ENCODE data around the gene ASTN2. TPM values are rescaled to one million over a fixed set of nuclear protein-coding genes. Genes with fewer than 3 reads are reported as not detected.

ASTN2 gene
- total and polyA plus RNA-seq, 2 donors (not counting 3 experiments of a cell fraction or from before 2014, with no cell fraction given), result 1.0 to 1.9 TPM

DNA sequence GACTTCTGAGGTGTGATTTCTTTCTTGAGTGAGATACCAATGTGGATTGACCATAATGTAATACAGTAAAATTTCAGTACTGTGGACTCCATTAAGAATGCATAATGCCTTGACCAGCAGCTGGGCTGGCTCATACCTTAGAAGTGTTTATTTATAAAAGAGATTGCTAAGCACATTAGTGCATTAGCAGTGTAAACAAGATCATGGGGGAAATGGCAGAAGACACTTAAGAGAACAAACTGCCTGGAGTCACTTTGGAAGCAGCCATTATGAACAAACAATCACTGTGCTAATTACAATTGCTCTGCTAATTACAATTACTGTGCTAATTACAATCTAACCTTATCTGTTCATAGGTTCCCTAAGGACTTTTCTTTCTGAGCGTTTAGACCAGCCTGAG lies 623.5 kb downstream of the ASTN2 start:
- no peak for FAIRE-seq
- ChIA-PET POLR2A (no interaction called here), CTCF (no interaction called here)
- Histone ChIP-seq H3K9ac (replicated peaks; ENCODE audit: extremely low read depth, insufficient read depth, low read length) (no peak overlapping the region), H3K9me1 (replicated peaks; ENCODE audit: control insufficient read depth, extremely low read depth, insufficient read depth, low read length) (no peaks in the 10 kb centered on the region), H3K27me3 (ENCODE audit: control insufficient read depth in 2 of 2, insufficient read depth in 2 of 2, low read length in 2 of 2) (no peaks in the 10 kb centered on the region), H3K4me1 (ENCODE audit: control insufficient read depth, extremely low read depth, insufficient read depth, low read length) (no peaks in the 10 kb centered on the region), H3K27ac (ENCODE audit: insufficient read depth, low read depth, low read length) (no peak overlapping the region), H3K36me3 (ENCODE audit: control insufficient read depth in 2 of 2, extremely low read depth in 1 of 2, insufficient read depth in 2 of 2, low read length in 2 of 2) (no peaks in the 10 kb centered on the region), H3K4me3 (replicated peaks in 1 of 3; ENCODE audit: insufficient read depth in 1 of 3, low read depth in 1 of 3, low read length in 3 of 3) (no peak overlapping the region), H4K20me1 (replicated peaks; ENCODE audit: control insufficient read depth, extremely low read depth, insufficient read depth, low read length) (no peaks in the 10 kb centered on the region), H3K4me2 (ENCODE audit: insufficient read depth, low read length) (no peak overlapping the region), H3K79me2 (ENCODE audit: control insufficient read depth, insufficient read depth, low read length) (no peaks in the 10 kb centered on the region), H2AFZ (ENCODE audit: low read depth, low read length) (no peak overlapping the region), H3K9me3 (replicated peaks; ENCODE audit: control insufficient read depth, insufficient read depth, low read length) (peaks cover 2% of the 10 kb centered on the region)
- DNase-seq (ENCODE audit: low read depth, low spot score), result no peak
- intact Hi-C loops (cut with micrococcal nuclease), result no loop called here
- no TSS peak for BruUV-seq (replicated peaks)
- dilution Hi-C loops (cut with MboI; ENCODE audit: extremely low pct_ligation_motif_present, low sequenced_read_pairs), result no loop called here
- TF ChIP-seq POLR2AphosphoS5 (IDR thresholded peaks at IDR 0.05; ENCODE audit: insufficient read depth, low read depth, low read length), result no peak
- TF ChIP-seq EZH2 (IDR thresholded peaks at IDR 0.05; ENCODE audit: borderline replicate concordance, low read depth, low read length, severe bottlenecking), result no peak
- no peak for TF ChIP-seq GATA2 (IDR thresholded peaks at IDR 0.05; ENCODE audit: insufficient read depth, insufficient read length, low read depth, low read length)
- TF ChIP-seq, protein P1, sequence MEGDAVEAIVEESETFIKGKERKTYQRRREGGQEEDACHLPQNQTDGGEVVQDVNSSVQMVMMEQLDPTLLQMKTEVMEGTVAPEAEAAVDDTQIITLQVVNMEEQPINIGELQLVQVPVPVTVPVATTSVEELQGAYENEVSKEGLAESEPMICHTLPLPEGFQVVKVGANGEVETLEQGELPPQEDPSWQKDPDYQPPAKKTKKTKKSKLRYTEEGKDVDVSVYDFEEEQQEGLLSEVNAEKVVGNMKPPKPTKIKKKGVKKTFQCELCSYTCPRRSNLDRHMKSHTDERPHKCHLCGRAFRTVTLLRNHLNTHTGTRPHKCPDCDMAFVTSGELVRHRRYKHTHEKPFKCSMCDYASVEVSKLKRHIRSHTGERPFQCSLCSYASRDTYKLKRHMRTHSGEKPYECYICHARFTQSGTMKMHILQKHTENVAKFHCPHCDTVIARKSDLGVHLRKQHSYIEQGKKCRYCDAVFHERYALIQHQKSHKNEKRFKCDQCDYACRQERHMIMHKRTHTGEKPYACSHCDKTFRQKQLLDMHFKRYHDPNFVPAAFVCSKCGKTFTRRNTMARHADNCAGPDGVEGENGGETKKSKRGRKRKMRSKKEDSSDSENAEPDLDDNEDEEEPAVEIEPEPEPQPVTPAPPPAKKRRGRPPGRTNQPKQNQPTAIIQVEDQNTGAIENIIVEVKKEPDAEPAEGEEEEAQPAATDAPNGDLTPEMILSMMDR (IDR thresholded peaks at IDR 0.05; ENCODE audit: extremely low read depth in 1 of 2, insufficient read depth in 1 of 2, low read depth in 1 of 2, low read length in 2 of 2), result no peak
- TF ChIP-seq MYC (IDR thresholded peaks at IDR 0.05; ENCODE audit: low read depth, low read length), result no peak
- TF ChIP-seq POLR2A (IDR thresholded peaks at IDR 0.05; ENCODE audit: low read depth, low read length), result no peak
- TF ChIP-seq, protein P2, sequence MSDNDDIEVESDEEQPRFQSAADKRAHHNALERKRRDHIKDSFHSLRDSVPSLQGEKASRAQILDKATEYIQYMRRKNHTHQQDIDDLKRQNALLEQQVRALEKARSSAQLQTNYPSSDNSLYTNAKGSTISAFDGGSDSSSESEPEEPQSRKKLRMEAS (IDR thresholded peaks at IDR 0.05; ENCODE audit: insufficient read depth, insufficient read length), result no peak
- no peak for TF ChIP-seq FOS (IDR thresholded peaks at IDR 0.05; ENCODE audit: borderline replicate concordance, insufficient read depth, low read length)
- no peak for TF ChIP-seq JUN (IDR thresholded peaks at IDR 0.05; ENCODE audit: borderline replicate concordance, insufficient read depth, insufficient read length, low read depth)

All from endothelial cell of umbilical vein (primary cell).